ENCODE data around the gene U2AF1L4.

DNA sequence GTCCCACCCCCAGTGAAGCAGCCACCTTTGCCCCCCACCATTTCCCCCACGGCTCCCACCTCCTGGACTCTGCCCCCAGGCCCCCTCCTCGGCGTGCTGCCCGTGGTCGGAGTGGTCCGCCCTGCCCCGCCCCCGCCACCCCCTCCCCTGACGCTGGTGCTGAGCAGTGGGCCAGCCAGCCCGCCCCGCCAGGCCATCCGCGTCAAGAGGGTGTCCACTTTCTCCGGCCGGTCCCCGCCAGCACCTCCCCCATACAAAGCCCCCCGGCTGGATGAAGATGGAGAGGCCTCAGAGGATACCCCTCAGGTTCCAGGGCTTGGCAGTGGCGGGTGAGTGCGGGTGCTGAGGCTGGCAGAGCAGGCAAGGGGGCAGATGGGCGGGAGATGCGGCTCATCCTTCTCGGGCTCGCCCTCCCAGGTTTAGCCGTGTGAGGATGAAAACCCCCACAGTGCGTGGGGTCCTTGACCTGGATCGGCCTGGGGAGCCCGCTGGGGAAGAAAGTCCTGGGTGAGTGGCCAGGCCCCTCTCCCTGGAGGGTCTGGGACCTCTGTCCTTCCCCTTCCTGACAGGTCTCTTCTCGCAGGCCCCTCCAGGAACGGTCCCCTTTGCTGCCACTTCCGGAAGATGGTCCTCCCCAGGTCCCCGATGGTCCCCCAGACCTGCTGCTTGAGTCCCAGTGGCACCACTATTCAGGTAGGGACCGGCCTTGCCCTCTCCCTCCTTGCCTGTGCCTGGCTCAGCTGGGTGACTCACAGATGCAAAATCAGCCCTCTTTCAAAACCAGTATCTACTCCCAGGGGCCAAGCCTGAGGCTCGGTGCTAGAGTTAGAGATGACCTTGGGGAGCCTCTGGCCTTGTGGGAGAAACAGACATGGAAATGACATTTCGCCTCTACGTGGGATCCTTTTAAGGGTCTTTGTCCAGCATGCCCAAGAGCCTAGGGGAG is 11.8 kb downstream of the U2AF1L4 start:
- TF ChIP-seq POLR2A (IDR thresholded peaks at IDR 0.05), result no peak
- TF ChIP-seq, protein P1, sequence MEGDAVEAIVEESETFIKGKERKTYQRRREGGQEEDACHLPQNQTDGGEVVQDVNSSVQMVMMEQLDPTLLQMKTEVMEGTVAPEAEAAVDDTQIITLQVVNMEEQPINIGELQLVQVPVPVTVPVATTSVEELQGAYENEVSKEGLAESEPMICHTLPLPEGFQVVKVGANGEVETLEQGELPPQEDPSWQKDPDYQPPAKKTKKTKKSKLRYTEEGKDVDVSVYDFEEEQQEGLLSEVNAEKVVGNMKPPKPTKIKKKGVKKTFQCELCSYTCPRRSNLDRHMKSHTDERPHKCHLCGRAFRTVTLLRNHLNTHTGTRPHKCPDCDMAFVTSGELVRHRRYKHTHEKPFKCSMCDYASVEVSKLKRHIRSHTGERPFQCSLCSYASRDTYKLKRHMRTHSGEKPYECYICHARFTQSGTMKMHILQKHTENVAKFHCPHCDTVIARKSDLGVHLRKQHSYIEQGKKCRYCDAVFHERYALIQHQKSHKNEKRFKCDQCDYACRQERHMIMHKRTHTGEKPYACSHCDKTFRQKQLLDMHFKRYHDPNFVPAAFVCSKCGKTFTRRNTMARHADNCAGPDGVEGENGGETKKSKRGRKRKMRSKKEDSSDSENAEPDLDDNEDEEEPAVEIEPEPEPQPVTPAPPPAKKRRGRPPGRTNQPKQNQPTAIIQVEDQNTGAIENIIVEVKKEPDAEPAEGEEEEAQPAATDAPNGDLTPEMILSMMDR (IDR thresholded peaks at IDR 0.05), result no peak
